Activated T-cell treated with anti-CD3 and anti-CD28 coated beads for 1 hour (primary cell): Measurements from ENCODE around the gene NR4A3.

Experiments
- DNase-seq: peaks from one replicate; pipeline ENCODE4 v3.0.0-alpha.2; 2020; ENCODE audit warnings: low read depth

The NR4A3 gene

DNA sequence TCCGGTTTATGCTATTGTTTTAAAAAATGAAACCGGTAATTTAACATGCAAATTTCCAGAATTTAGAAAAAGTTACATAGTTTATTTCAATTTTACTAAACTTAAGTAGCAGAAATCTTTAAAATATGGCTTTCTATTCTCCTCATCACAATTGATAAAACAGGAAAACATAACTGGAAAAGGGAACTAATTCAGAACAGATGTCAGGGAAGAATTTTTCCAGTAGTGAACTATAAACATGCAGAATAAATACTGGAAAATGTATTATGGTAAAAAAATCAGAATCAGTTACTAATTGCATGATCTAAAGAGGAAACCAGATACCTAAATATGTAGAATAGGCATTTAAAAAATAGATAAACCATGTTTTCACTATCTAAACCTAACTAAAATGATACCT lies 7.3 kb upstream of the NR4A3 start:
- no peak for DNase-seq

- no peak for DNase-seq
Observed at GRCh38 chr9:99816392-99816791, 5.3 kb upstream of the NR4A3 start.

- DNase-seq, result no peak
Observed at GRCh38 chr9:99818500-99818899, 3.2 kb upstream of the NR4A3 start.

DNA sequence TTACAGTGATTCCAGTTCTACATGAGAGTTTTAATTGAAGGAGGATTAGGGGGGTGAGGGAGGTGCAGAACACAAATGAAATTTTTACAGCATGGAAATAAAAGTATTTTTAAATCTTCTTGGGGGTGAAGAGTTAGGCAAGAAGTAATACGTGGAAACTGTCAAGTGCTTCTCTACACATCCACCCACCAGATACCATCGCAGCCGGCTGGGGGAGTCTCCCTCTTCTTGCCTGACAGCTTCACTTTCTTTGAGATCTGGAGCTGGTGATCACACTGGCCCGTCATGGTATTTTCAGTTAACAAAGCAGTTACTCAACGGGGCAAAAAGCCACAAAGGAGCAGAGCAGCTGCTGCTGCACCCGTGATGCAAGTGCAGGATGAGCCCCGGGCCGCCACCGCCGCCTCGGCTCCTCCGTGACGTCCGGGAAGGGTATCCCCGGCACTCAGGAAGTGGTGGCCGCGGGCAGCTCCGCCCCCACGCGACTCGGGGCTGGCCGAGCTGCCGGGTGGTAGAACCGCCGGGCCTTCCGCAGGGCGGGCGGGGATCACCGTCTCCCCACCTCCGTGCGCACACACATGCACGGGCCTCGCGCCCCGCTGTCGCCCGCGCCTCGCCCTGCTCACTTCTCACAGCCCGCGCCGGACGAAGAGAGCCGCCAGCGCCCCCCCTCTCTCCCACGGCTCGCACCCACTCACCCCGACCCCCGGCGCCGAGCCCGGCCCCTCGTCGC lies 2.4 kb upstream of the NR4A3 start:
- peak; percentile 89 for DNase-seq

- peak; percentile 85 for DNase-seq
Observed at GRCh38 chr9:99819856-99820684, 1.6 kb upstream of the NR4A3 start.

GRCh38 chr9:99820685-99821395 lies 845 bp upstream of the NR4A3 start:
- DNase-seq, result peak; percentile 40

- DNase-seq, result no peak
Observed at GRCh38 chr9:99822109-99822805, 572 bp downstream of the NR4A3 start.

DNA sequence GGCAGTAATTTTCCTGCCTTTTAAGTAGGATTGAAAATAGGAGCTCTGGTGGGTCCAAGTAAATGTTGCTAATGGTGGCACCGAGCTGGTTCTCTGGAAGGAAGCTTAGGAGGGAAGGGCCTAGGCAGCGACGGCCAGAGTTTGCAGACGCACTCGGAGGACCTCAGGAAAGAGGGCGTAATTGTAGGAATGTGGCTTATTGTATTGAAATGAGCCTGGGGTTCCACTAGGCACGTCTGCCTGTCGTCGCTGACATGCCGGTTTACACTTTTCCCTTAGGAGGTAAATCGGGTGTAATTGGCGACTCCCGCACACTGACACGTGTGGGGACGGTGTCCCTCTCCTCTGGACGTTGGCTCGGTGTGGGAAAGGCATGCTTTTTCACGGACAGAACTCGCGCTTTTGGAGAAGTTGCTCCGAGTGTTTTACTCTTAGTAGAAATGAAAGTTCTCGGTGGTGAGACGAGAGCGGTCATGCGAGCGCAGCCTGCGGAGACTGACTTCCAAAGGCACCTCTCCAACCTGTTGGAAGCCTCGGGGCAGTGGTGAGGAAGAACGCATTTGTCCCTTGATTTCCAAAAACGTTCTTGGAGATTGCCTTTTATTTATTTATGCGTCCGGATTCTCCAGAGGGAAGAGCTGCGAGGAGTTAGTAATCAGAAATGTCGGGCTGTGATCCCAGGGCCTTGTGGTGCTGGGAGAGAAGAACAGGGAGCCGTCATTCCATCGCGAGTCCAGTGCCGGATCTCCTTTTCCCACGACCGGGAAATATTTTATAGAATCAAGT lies 1.3 kb downstream of the NR4A3 start:
- no peak for DNase-seq

DNA sequence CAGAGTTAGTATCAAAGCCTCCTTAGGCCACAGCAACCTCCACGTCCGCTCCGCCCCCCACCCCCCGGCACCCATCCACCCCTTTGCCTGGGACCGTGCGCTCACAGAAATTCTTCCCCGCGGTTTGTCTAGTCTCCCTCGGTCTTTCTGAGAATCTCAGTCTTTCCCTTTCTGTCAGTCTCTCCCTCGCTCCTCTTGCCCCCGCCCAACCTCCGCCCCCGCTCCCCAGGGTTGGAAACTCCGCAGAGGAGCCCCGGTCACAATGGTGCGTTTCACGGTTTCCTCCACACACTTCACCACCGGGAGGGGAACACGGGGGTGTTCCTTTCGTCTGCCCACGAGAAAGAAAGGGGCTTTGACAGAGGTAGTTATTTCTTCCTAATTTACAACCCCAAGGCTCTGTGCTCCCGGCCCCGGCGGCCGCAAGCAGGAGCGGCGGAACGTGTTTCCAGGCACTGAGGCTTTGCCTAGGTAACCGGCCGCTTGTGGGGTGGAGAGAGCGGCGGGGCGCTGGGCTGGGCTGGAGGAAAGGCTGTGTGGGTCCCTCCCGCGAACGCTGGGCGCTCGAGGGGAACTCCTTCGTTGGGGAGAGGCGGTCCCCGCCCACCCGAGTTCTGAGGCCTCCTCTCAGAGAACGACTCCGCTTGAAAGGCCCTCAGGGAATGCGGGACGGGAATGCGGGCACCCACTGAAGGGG lies 2.1 kb downstream of the NR4A3 start:
- DNase-seq, result peak; percentile 51

- DNase-seq, result peak; percentile 55
Observed at GRCh38 chr9:99824378-99825171, 2.9 kb downstream of the NR4A3 start.

DNA sequence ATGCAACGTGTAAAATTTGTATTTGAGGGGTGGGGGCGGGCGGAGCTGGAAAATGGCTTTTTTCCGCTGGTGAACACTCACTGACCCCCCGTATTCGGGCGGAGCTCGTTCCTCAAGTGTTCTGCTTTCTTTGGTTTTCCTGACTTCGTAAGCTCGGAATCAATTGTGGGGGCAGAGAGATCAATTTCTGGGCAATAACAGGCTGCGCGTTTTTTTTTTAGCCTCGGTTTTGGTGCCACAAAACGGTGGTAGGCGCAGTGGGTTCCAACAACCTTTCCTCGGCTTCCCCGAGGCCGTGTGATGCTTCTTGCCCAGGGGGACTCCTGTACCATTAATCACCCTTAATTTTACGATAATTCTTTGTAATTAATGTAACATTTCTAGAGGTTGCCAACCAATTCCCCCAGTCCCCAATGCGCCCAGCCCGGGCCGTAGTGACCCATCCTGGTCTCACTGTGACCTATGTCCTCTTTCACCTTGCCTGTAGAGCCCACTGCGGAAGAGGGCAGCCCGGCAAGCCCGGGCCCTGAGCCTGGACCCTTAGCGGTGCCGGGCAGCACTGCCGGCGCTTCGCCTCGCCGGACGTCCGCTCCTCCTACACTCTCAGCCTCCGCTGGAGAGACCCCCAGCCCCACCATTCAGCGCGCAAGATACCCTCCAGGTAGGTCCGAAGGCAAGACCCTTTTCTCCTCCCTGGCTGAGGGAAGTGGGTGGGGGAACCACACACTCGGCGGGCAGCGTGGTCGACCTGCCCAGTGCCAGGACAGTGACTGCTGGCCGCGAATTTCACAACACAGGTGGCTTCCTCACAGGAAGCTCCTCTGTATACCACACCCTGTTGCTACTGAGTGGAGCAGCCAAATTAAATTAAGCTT lies 3.7 kb downstream of the NR4A3 start:
- no peak for DNase-seq

GRCh38 chr9:99826579-99826978 lies 4.9 kb downstream of the NR4A3 start:
- DNase-seq, result no peak

GRCh38 chr9:99827244-99827643 lies 5.6 kb downstream of the NR4A3 start:
- no peak for DNase-seq

- DNase-seq, result no peak
Observed at GRCh38 chr9:99828054-99828416, 6.3 kb downstream of the NR4A3 start.

- no peak for DNase-seq
Observed at GRCh38 chr9:99828417-99829176, 6.9 kb downstream of the NR4A3 start.

- DNase-seq, result no peak
Observed at GRCh38 chr9:99831857-99832557, 10.3 kb downstream of the NR4A3 start.

DNA sequence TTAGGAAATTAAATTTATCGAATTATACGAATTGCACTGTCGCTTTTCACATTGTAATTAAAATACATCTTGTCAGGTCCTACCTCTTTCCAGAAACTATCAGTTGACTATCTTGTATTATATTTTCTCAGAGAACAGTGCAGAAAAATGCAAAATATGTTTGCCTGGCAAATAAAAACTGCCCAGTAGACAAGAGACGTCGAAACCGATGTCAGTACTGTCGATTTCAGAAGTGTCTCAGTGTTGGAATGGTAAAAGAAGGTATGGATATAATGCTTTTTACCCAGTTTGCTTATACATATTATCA lies 10.8 kb downstream of the NR4A3 start:
- DNase-seq, result no peak

GRCh38 chr9:99833735-99834134 lies 12.1 kb downstream of the NR4A3 start:
- no peak for DNase-seq
